ENCODE results near the gene ITLN1. TPM values are rescaled to one million over a fixed set of nuclear protein-coding genes. Genes with fewer than 3 reads are reported as not detected.

Gene ITLN1
- total and polyA plus RNA-seq, 10 donors = 0.52 to 3.6 (median 1.7) TPM

DNA sequence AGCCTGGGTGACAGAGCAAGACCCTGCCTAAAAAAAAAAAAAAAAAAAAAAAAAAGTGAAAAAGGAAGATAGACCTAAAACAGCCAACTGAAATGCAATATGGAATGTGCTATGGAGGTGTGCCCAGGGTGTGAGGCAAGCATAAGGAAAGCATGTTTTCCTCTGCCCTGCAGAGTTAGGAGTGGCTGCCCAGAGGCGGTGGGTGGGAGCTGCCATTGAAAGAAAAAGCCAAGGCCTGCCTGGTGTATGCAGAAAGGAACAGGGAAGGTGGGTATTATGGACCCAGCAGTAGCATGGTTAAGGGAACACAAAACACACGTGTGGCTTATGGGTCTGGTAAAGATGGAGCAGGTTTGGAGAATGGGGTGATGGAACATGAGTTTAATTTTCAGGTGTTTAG is 31.2 kb downstream of the ITLN1 start:
- no peak for DNase-seq
- H3K27me3 ChIP-seq (replicated peaks in 1 of 7) = no peaks in the 10 kb centered on the region
- H3K9me3 ChIP-seq = peaks cover 0 to 5% (median 0%) of the 10 kb centered on the region in 8 donors
- 83 to 93% (median 86%) methylated on average over 2 of the region's 2 CpGs for WGBS, 5 donors
- H3K4me3 ChIP-seq = no peak overlapping the region
- intact Hi-C loops (cut with DNase I; ENCODE audit: low total_unique reads) = no loop called here
- no peak for TF ChIP-seq POLR2A (IDR thresholded peaks at IDR 0.05)
- TF ChIP-seq, protein P1, sequence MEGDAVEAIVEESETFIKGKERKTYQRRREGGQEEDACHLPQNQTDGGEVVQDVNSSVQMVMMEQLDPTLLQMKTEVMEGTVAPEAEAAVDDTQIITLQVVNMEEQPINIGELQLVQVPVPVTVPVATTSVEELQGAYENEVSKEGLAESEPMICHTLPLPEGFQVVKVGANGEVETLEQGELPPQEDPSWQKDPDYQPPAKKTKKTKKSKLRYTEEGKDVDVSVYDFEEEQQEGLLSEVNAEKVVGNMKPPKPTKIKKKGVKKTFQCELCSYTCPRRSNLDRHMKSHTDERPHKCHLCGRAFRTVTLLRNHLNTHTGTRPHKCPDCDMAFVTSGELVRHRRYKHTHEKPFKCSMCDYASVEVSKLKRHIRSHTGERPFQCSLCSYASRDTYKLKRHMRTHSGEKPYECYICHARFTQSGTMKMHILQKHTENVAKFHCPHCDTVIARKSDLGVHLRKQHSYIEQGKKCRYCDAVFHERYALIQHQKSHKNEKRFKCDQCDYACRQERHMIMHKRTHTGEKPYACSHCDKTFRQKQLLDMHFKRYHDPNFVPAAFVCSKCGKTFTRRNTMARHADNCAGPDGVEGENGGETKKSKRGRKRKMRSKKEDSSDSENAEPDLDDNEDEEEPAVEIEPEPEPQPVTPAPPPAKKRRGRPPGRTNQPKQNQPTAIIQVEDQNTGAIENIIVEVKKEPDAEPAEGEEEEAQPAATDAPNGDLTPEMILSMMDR (IDR thresholded peaks at IDR 0.05 in 8 of 11, conservative IDR thresholded peaks at IDR 0.05 in 3 of 11) = no peak
- TF ChIP-seq POLR2AphosphoS5 (IDR thresholded peaks at IDR 0.05) = no peak
- peaks cover 0 to 55% (median 11%) of the 10 kb centered on the region in 6 donors for H3K4me1 ChIP-seq
- peak overlapping the region in 2 of 8 donors; percentile 7 to 77 for H3K27ac ChIP-seq
- H3K36me3 ChIP-seq = no peaks in the 10 kb centered on the region

DNA sequence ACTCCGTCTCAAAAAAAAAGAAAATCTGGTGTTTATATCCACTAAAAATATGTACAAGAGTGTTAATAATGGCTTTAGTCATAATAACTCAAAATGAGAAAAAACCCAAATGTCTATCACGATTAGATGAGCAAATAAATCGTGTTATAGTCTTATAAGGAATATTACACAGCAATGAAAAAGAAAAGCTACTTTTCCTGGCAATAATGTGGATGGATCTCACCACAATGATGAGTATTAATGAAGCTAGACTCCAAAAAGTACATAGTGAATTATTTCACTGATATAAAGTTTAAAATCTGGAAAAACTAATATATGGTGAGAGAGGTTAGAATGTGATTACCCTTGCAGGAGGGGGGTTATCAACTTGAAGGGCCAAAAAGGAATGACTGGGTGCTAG is 32.0 kb downstream of the ITLN1 start:
- Histone ChIP-seq H3K4me1 (peaks cover 0 to 48% (median 10%) of the 10 kb centered on the region in 6 donors), H3K36me3 (no peaks in the 10 kb centered on the region), H3K9me3 (peaks cover 0 to 5% (median 0%) of the 10 kb centered on the region in 8 donors), H3K27ac (peak overlapping the region in 1 of 8 donors; percentile 77), H3K27me3 (replicated peaks in 1 of 7) (no peaks in the 10 kb centered on the region), H3K4me3 (no peak overlapping the region)
- no peak for DNase-seq
- intact Hi-C loops (cut with DNase I; ENCODE audit: low total_unique reads) = no loop called here
- 89 to 94% (median 92%) methylated on average over 3 of the region's 3 CpGs for WGBS, 5 donors
- TF ChIP-seq POLR2AphosphoS5 (IDR thresholded peaks at IDR 0.05) = no peak
- TF ChIP-seq, protein P1 (IDR thresholded peaks at IDR 0.05 in 8 of 11, conservative IDR thresholded peaks at IDR 0.05 in 3 of 11) = no peak
- no peak for TF ChIP-seq POLR2A (IDR thresholded peaks at IDR 0.05)

DNA sequence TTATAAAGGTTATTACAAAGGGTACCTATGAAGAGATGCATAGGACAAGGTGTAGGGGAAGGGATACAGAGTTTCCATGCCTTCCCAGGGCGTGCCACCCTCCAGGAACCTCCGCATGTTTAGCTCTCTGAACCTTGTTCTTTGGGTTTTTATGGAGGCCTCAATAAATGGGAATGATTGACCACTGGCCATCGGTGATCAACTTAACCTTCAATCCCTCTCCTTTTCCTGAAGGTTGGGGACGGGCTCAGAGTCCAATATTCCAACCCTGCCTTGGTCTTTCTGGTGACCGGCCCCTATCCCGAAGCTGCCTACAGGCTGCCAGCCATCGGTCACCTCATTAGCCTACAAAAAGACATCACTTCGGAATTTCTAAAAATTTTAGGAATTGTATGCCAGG is 34.0 kb downstream of the ITLN1 start:
- Histone ChIP-seq H3K36me3 (no peaks in the 10 kb centered on the region), H3K27ac (peak overlapping the region in 1 of 8 donors; percentile 52), H3K27me3 (replicated peaks in 1 of 7) (no peaks in the 10 kb centered on the region), H3K9me3 (peaks cover 0 to 5% (median 0%) of the 10 kb centered on the region in 8 donors), H3K4me1 (peaks cover 0 to 29% (median 5%) of the 10 kb centered on the region in 6 donors), H3K4me3 (no peak overlapping the region)
- WGBS, 5 donors = 89 to 95% (median 90%) methylated on average over 8 of the region's 8 CpGs
- no peak for DNase-seq
- intact Hi-C loops (cut with DNase I; ENCODE audit: low total_unique reads) = no loop called here
- no peak for TF ChIP-seq POLR2A (IDR thresholded peaks at IDR 0.05)
- TF ChIP-seq, protein P1 (IDR thresholded peaks at IDR 0.05 in 8 of 11, conservative IDR thresholded peaks at IDR 0.05 in 3 of 11) = no peak
- TF ChIP-seq POLR2AphosphoS5 (IDR thresholded peaks at IDR 0.05) = no peak

DNA sequence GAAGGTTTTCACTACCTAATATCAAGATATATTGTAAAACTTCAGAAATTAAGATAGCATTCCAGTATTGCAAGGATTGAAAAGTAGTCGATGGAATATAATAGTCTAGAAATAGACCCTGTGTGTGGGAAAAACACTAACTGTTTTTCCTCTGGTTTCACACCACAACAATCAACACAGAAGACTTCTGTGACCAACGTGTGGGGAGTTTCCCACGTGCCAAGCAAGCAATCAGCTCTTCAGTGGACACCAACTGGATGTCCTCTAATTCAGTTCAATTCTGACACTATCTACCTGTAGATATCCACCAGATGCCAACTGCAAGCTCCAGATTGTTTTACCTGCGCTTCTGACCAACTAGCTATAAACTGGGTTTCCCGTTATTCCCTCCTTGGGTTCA is 34.4 kb downstream of the ITLN1 start:
- H3K4me1 ChIP-seq = peaks cover 0 to 24% (median 3%) of the 10 kb centered on the region in 6 donors
- TF ChIP-seq POLR2A (IDR thresholded peaks at IDR 0.05) (no peak), POLR2AphosphoS5 (IDR thresholded peaks at IDR 0.05) (no peak)
- TF ChIP-seq, protein P1 (IDR thresholded peaks at IDR 0.05 in 8 of 11, conservative IDR thresholded peaks at IDR 0.05 in 3 of 11) = no peak
- H3K4me3 ChIP-seq = no peak overlapping the region
- WGBS, 5 donors = 60 to 77% (median 72%) methylated on average over 5 of the region's 5 CpGs
- no peaks in the 10 kb centered on the region for H3K36me3 ChIP-seq
- H3K9me3 ChIP-seq = peaks cover 0 to 5% (median 0%) of the 10 kb centered on the region in 8 donors
- H3K27me3 ChIP-seq (replicated peaks in 1 of 7) = no peaks in the 10 kb centered on the region
- H3K27ac ChIP-seq = peak overlapping the region in 1 of 8 donors; percentile 52
- intact Hi-C loops (cut with DNase I; ENCODE audit: low total_unique reads) = no loop called here
- DNase-seq = no peak
